ENCODE measurements around the gene GLMP.

GLMP gene

GRCh38 chr1:156247460-156248322 is 47.8 kb downstream of the GLMP start, which contains the start of gene PAQR6:
PAQR6 (minus strand) TSS chr1:156248056; CDS start chr1:156246731, 1,325 bp downstream.
- Histone ChIP-seq H3K27ac (no peak within 1 kb of the TSS), H3K4me1 (peaks cover 0 to 34% (median 18%) of the 10 kb centered on the region in 4 donors), H3K9me3 (no peaks in the 10 kb centered on the region), H3K36me3 (peaks cover 26 to 39% (median 34%) of the 10 kb centered on the region in 3 donors), H3K27me3 (peaks cover 6 to 28% of the 10 kb centered on the region in 2 donors), H3K4me3 (no peak within 1 kb of the TSS)
- TF ChIP-seq CTCF (IDR thresholded peaks at IDR 0.05) = no peak
- no peak for DNase-seq
- intact Hi-C loops (cut with DNase I; ENCODE audit: low total_unique reads) = no loop called here

- no peak overlapping the region for H3K27ac ChIP-seq
- no peak for TF ChIP-seq CTCF (IDR thresholded peaks at IDR 0.05)
- intact Hi-C loops (cut with DNase I; ENCODE audit: low total_unique reads) = no loop called here
These were observed 48.6 kb downstream of the GLMP start for GRCh38 chr1:156246781-156247459.

GRCh38 chr1:156246241-156246780 is 49.2 kb downstream of the GLMP start:
- no peak for TF ChIP-seq CTCF (IDR thresholded peaks at IDR 0.05)
- no peak overlapping the region for H3K4me3 ChIP-seq

More at GRCh38 chr1:156246781-156247459, 48.6 kb downstream of the GLMP start:
- Histone ChIP-seq H3K9me3 (no peaks in the 10 kb centered on the region), H3K4me3 (no peak overlapping the region), H3K27me3 (peaks cover 6 to 28% of the 10 kb centered on the region in 2 donors), H3K36me3 (peaks cover 18 to 39% (median 27%) of the 10 kb centered on the region in 3 donors), H3K4me1 (peaks cover 0 to 34% (median 18%) of the 10 kb centered on the region in 4 donors)
- peak in 1 of 2 donors; percentile 75 for DNase-seq

DNA sequence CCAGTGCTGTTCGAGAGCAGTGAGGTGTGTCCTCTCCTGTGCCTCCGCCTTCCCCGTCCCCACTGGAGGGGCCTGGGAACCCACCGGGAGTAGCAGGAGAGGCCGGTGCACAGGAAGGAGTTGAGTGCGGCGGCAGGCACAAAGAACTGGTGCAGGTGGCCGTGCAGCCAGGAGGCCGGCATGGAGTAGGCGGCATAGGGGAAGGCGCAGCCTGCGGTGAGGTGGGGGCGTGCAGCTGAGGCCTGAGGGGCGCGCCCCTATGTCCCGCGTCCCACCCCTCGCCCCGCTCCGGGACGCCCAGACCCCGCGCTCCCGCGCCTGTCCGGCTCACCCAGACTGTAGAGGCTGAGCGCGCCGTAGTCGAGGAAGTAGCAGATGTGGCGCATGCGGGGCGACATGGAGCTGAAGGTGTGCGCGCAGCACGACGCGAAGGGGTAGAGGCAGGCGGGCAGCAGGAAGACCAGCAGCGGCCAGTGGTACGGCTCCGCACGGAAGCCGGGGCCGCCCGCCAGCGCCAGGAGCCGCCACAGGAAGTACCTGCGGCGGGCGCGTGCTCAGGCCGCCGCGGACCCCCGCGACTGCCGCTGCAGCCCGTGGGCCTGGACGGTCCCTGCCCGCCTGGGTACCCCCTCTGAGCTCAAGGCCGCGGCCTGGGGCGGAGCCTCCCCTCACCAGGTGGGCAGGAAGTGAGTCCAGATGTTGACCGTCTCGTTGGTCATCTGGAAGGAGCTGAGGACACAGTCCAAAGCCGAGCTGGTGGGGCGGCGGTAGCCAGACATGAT is 49.8 kb downstream of the GLMP start:
- Histone ChIP-seq H3K4me3 (peak overlapping the region in 1 of 2 donors; percentile 28), H3K9me3 (no peaks in the 10 kb centered on the region), H3K27ac (no peak overlapping the region), H3K36me3 (peaks cover 5 to 39% (median 14%) of the 10 kb centered on the region in 3 donors), H3K4me1 (peaks cover 0 to 34% (median 18%) of the 10 kb centered on the region in 4 donors), H3K27me3 (peaks cover 6 to 28% of the 10 kb centered on the region in 2 donors)
- TF ChIP-seq CTCF (IDR thresholded peaks at IDR 0.05) = no peak
- intact Hi-C loops (cut with DNase I; ENCODE audit: low total_unique reads) = no loop called here
- DNase-seq = no peak

More at GRCh38 chr1:156246241-156246780, 49.2 kb downstream of the GLMP start:
- Histone ChIP-seq H3K36me3 (peaks cover 12 to 39% (median 21%) of the 10 kb centered on the region in 3 donors), H3K9me3 (no peaks in the 10 kb centered on the region), H3K4me1 (peaks cover 0 to 34% (median 18%) of the 10 kb centered on the region in 4 donors), H3K27ac (no peak overlapping the region), H3K27me3 (peaks cover 6 to 28% of the 10 kb centered on the region in 2 donors)
- intact Hi-C loops (cut with DNase I; ENCODE audit: low total_unique reads) = no loop called here
- no peak for DNase-seq

GRCh38 chr1:156244712-156245111 is 50.8 kb downstream of the GLMP start:
- no peak for DNase-seq
- Histone ChIP-seq H3K9me3 (no peaks in the 10 kb centered on the region), H3K27ac (no peak overlapping the region), H3K4me3 (no peak overlapping the region), H3K36me3 (peaks cover 0 to 39% (median 9%) of the 10 kb centered on the region in 3 donors), H3K27me3 (peaks cover 6 to 28% of the 10 kb centered on the region in 2 donors), H3K4me1 (peaks cover 0 to 34% (median 18%) of the 10 kb centered on the region in 4 donors)
- no peak for TF ChIP-seq CTCF (IDR thresholded peaks at IDR 0.05)
- intact Hi-C loops (cut with DNase I; ENCODE audit: low total_unique reads) = no loop called here
